LHCN-M2 (cell line): ENCODE results near the gene RNF114. TPM values are rescaled to one million over a fixed set of nuclear protein-coding genes. Genes with fewer than 3 reads are reported as not detected.
"Not testable (repeated sequence)": the region's sequence is repeated elsewhere in the genome, so short reads cannot be mapped to it uniquely, and the experiment has no call there.

ENCODE experiments used
- DNase-seq: peaks from one replicate; pipeline ENCODE4 v3.0.0-alpha.2; 2012; ENCODE audit warnings: low read depth
- polyA plus RNA-seq: library from polyadenylated mRNA; unstranded; fragments of >200 nt; gene quantifications from one replicate; pipeline ENCODE4 v1.2.1, GENCODE V29; 2012; ENCODE audit warnings: missing spikeins
- total RNA-seq: library from RNA; depleted of rRNA; stranded (reverse); fragments of >200 nt; gene quantifications from 2 replicates; pipeline ENCODE4 v1.2.3, GENCODE V29; 2014; rRNA removed

RNF114 gene
- total RNA-seq: 98.2 and 99.3 TPM in 2 replicates
- polyA plus RNA-seq: 36.6 TPM

GRCh38 chr20:49936153-49937026 lies at the start of gene RNF114:
TSS of gene RNF114 (plus strand) at chr20:49936397. CDS start at chr20:49936413, 16 bp downstream.
- peak; percentile 86 for DNase-seq

GRCh38 chr20:49886571-49887213 lies 49.5 kb upstream of the RNF114 start:
- no peak for DNase-seq

- DNase-seq: peak; percentile 81
Measured at GRCh38 chr20:49887251-49888211, 48.7 kb upstream of the RNF114 start.

GRCh38 chr20:49888212-49889000 lies 47.8 kb upstream of the RNF114 start:
- DNase-seq: peak; percentile 79

GRCh38 chr20:49889001-49889934 lies 46.9 kb upstream of the RNF114 start:
- DNase-seq: no peak

GRCh38 chr20:49889935-49890333 lies 46.3 kb upstream of the RNF114 start:
- DNase-seq: no peak

GRCh38 chr20:49890471-49891361 lies 45.5 kb upstream of the RNF114 start:
- no peak for DNase-seq

- DNase-seq: no peak
Measured at GRCh38 chr20:49891476-49892110, 44.6 kb upstream of the RNF114 start.

- no peak for DNase-seq
Measured at GRCh38 chr20:49892260-49892659, 43.9 kb upstream of the RNF114 start.

GRCh38 chr20:49892817-49893216 lies 43.4 kb upstream of the RNF114 start:
- no peak for DNase-seq

- peak; percentile 57 for DNase-seq
Measured at GRCh38 chr20:49893242-49894072, 42.7 kb upstream of the RNF114 start.

GRCh38 chr20:49894073-49894470 lies 42.1 kb upstream of the RNF114 start:
- DNase-seq: no peak

GRCh38 chr20:49895474-49896093 lies 40.6 kb upstream of the RNF114 start:
- not testable (repeated sequence) for DNase-seq

- no peak for DNase-seq
Measured at GRCh38 chr20:49896204-49896603, 40.0 kb upstream of the RNF114 start.

- no peak for DNase-seq
Measured at GRCh38 chr20:49899541-49900383, 36.4 kb upstream of the RNF114 start.

- DNase-seq: no peak
Measured at GRCh38 chr20:49901588-49901987, 34.6 kb upstream of the RNF114 start.
